ENCODE results near the gene NAPA.

- no peak for TF ChIP-seq POLR2A (IDR thresholded peaks at IDR 0.05)
- TF ChIP-seq CTCF (IDR thresholded peaks at IDR 0.05), result no peak
These were observed 11.9 kb upstream of the NAPA start for GRCh38 chr19:47526798-47527197.
